Activated CD4-positive, alpha-beta T cell treated with anti-CD3 and anti-CD28 coated beads for 4 hours (primary cell): ENCODE measurements around the gene MACROD2.

Source experiments
- DNase-seq, 2 donors: peaks; one replicate each; pipeline ENCODE4 v3.0.0-alpha.2; 2020

Gene MACROD2

GRCh38 chr20:15623215-15623614, 1627.9 kb downstream of the MACROD2 start:
- no peak for DNase-seq

GRCh38 chr20:15625981-15626380, 1630.7 kb downstream of the MACROD2 start:
- DNase-seq: no peak

GRCh38 chr20:15627089-15627488, 1631.8 kb downstream of the MACROD2 start:
- DNase-seq: no peak

GRCh38 chr20:15627501-15627903, 1632.2 kb downstream of the MACROD2 start:
- DNase-seq: no peak

GRCh38 chr20:15628851-15629353, 1633.6 kb downstream of the MACROD2 start:
- no peak for DNase-seq

GRCh38 chr20:15630360-15630759, 1635.0 kb downstream of the MACROD2 start:
- DNase-seq: no peak

- DNase-seq: no peak
These were observed 1637.4 kb downstream of the MACROD2 start for GRCh38 chr20:15632680-15633079.

- DNase-seq: no peak
These were observed 1638.8 kb downstream of the MACROD2 start for GRCh38 chr20:15634102-15634501.

- no peak for DNase-seq
These were observed 1642.2 kb downstream of the MACROD2 start for GRCh38 chr20:15637546-15637945.

GRCh38 chr20:15637950-15638754, 1642.8 kb downstream of the MACROD2 start:
- no peak for DNase-seq

- DNase-seq: no peak
These were observed 1643.5 kb downstream of the MACROD2 start for GRCh38 chr20:15638816-15639215.

- DNase-seq: no peak
These were observed 1644.5 kb downstream of the MACROD2 start for GRCh38 chr20:15639839-15640238.

- DNase-seq: no peak
These were observed 1646.8 kb downstream of the MACROD2 start for GRCh38 chr20:15642109-15642508.

- DNase-seq: no peak
These were observed 1647.4 kb downstream of the MACROD2 start for GRCh38 chr20:15642676-15643075.

- DNase-seq: no peak
These were observed 1648.4 kb downstream of the MACROD2 start for GRCh38 chr20:15643713-15644112.

- no peak for DNase-seq
These were observed 1650.5 kb downstream of the MACROD2 start for GRCh38 chr20:15645816-15646215.

GRCh38 chr20:15653396-15654207, 1658.3 kb downstream of the MACROD2 start:
- DNase-seq: no peak

- no peak for DNase-seq
These were observed 1658.9 kb downstream of the MACROD2 start for GRCh38 chr20:15654208-15654649.

GRCh38 chr20:15655295-15655874, 1660.1 kb downstream of the MACROD2 start:
- DNase-seq: no peak

GRCh38 chr20:15656124-15656523, 1660.8 kb downstream of the MACROD2 start:
- no peak for DNase-seq

- no peak for DNase-seq
These were observed 1663.0 kb downstream of the MACROD2 start for GRCh38 chr20:15658295-15658694.

- no peak for DNase-seq
These were observed 1677.9 kb downstream of the MACROD2 start for GRCh38 chr20:15673206-15673605.
